Hematopoietic multipotent progenitor cell treated with erythropoietin and hydrocortisone succinate and interleukin-3 and kit ligand, for 8 days (in vitro differentiated cells): ENCODE measurements around the gene DNAH17.
"Not testable (repeated sequence)": the region's sequence is repeated elsewhere in the genome, so short reads cannot be mapped to it uniquely, and the experiment has no call there.

Experiments
- DNase-seq: peaks from one replicate; pipeline ENCODE4 v3.0.0-alpha.2; 2015

Gene DNAH17

GRCh38 chr17:78471635-78472034 is 105.6 kb downstream of the DNAH17 start:
- no peak for DNase-seq

- DNase-seq = no peak
These were observed 107.8 kb downstream of the DNAH17 start for GRCh38 chr17:78469443-78469842.

GRCh38 chr17:78468366-78468765 is 108.8 kb downstream of the DNAH17 start:
- DNase-seq = no peak

GRCh38 chr17:78466786-78467715 is 110.1 kb downstream of the DNAH17 start:
- no peak for DNase-seq

GRCh38 chr17:78466109-78466785 is 110.9 kb downstream of the DNAH17 start:
- DNase-seq = not testable (repeated sequence)

GRCh38 chr17:78462148-78462547 is 115.0 kb downstream of the DNAH17 start:
- DNase-seq = no peak

- DNase-seq = no peak
These were observed 115.5 kb downstream of the DNAH17 start for GRCh38 chr17:78461799-78462053.

GRCh38 chr17:78460951-78461798 is 116.0 kb downstream of the DNAH17 start:
- DNase-seq = no peak

- no peak for DNase-seq
These were observed 117.0 kb downstream of the DNAH17 start for GRCh38 chr17:78460176-78460675.

GRCh38 chr17:78459696-78460095 is 117.5 kb downstream of the DNAH17 start:
- no peak for DNase-seq

GRCh38 chr17:78458736-78459335 is 118.4 kb downstream of the DNAH17 start:
- no peak for DNase-seq

- no peak for DNase-seq
These were observed 119.1 kb downstream of the DNAH17 start for GRCh38 chr17:78458091-78458490.

- no peak for DNase-seq
These were observed 122.8 kb downstream of the DNAH17 start for GRCh38 chr17:78454346-78454745.

GRCh38 chr17:78451753-78452152 is 125.4 kb downstream of the DNAH17 start:
- DNase-seq = no peak

- no peak for DNase-seq
These were observed 126.4 kb downstream of the DNAH17 start for GRCh38 chr17:78450696-78451345.

- DNase-seq = no peak
These were observed 127.1 kb downstream of the DNAH17 start for GRCh38 chr17:78449983-78450595.

GRCh38 chr17:78448356-78448993 is 128.7 kb downstream of the DNAH17 start:
- peak; percentile 20 for DNase-seq

GRCh38 chr17:78446833-78447232 is 130.4 kb downstream of the DNAH17 start:
- DNase-seq = no peak

GRCh38 chr17:78444392-78444791 is 132.8 kb downstream of the DNAH17 start:
- DNase-seq = no peak

GRCh38 chr17:78442648-78443218 is 134.5 kb downstream of the DNAH17 start:
- peak; percentile 18 for DNase-seq
